Astrocyte (in vitro differentiated cells and primary cell): ENCODE data around the gene TNFSF13. TPM values are rescaled to one million over a fixed set of nuclear protein-coding genes. Genes with fewer than 3 reads are reported as not detected.

Source experiments
- DNase-seq: peaks from one replicate; pipeline ENCODE4 v3.0.0-alpha.2; 2010; ENCODE audit warnings: low read depth
- FAIRE-seq: peaks from 2 replicates; lab custom pipeline; 2011; peaks lifted over from hg19 to GRCh38; lab: Jason Lieb, UNC
- H2AFZ ChIP-seq: 2 replicates; pipeline ENCODE4 v1.6.0; 2012; ENCODE audit warnings: low read depth, low read length, inconsistent platforms
- H3K27ac ChIP-seq: 2 replicates; pipeline ENCODE4 v1.5.1; 2011; ENCODE audit warnings: low read depth, low read length, inconsistent platforms
- H3K27me3 ChIP-seq: 2 replicates; pipeline ENCODE4 v1.6.0; 2011; ENCODE audit warnings: low read length, inconsistent platforms; ENCODE audit not compliant: insufficient read depth
- H3K36me3 ChIP-seq: 2 replicates; pipeline ENCODE4 v1.5.1; 2011; ENCODE audit warnings: low read length, inconsistent platforms; ENCODE audit not compliant: insufficient read depth
- H3K4me1 ChIP-seq: 2 replicates; pipeline ENCODE4 v1.5.1; 2011; ENCODE audit warnings: low read length, inconsistent platforms; ENCODE audit not compliant: insufficient read depth
- H3K4me2 ChIP-seq: 2 replicates; pipeline ENCODE4 v1.6.0; 2012; ENCODE audit warnings: low read length, inconsistent platforms
- H3K4me3 ChIP-seq: 2 replicates; pipeline ENCODE4 v1.5.1; 2011; ENCODE audit warnings: low read depth, mild to moderate bottlenecking, low read length, inconsistent platforms; ENCODE audit not compliant: insufficient read depth
- H3K79me2 ChIP-seq: 2 replicates; pipeline ENCODE4 v1.6.0; 2012; ENCODE audit warnings: mild to moderate bottlenecking, low read length, inconsistent platforms; ENCODE audit not compliant: insufficient read depth
- H3K9ac ChIP-seq: 2 replicates; pipeline ENCODE4 v1.6.0; 2012; ENCODE audit warnings: mild to moderate bottlenecking, low read length, inconsistent platforms
- H3K9me3 ChIP-seq: 2 replicates; pipeline ENCODE4 v1.5.1; 2012; ENCODE audit warnings: low read depth, mild to moderate bottlenecking, low read length, inconsistent platforms; ENCODE audit not compliant: insufficient read depth
- H4K20me1 ChIP-seq: 2 replicates; pipeline ENCODE4 v1.6.0; 2012; ENCODE audit warnings: low read length, inconsistent platforms; ENCODE audit not compliant: insufficient read depth
- H3K27ac Mint-ChIP-seq: one replicate; pipeline ENCODE4 v1.8.0; 2021; ENCODE audit warnings: mild to moderate bottlenecking, mixed read lengths; ENCODE audit not compliant: unreplicated experiment
- H3K27me3 Mint-ChIP-seq: one replicate; pipeline ENCODE4 v1.8.0; 2021; ENCODE audit warnings: low read depth, mixed read lengths; ENCODE audit not compliant: unreplicated experiment
- H3K36me3 Mint-ChIP-seq: one replicate; pipeline ENCODE4 v1.8.0; 2021; ENCODE audit warnings: low read depth, mixed read lengths; ENCODE audit not compliant: unreplicated experiment
- H3K4me1 Mint-ChIP-seq: one replicate; pipeline ENCODE4 v1.8.0; 2021; ENCODE audit warnings: low read depth, mixed read lengths; ENCODE audit not compliant: unreplicated experiment
- H3K4me3 Mint-ChIP-seq: one replicate; pipeline ENCODE4 v1.8.0; 2021; ENCODE audit warnings: mild to moderate bottlenecking, moderate library complexity, mixed read lengths; ENCODE audit not compliant: unreplicated experiment
- H3K9me3 Mint-ChIP-seq: one replicate; pipeline ENCODE4 v1.8.0; 2021; ENCODE audit warnings: mild to moderate bottlenecking, mixed read lengths; ENCODE audit not compliant: unreplicated experiment
- EZH2 ChIP-seq: IDR thresholded peaks from 2 replicates; pipeline ENCODE4 v1.6.1; 2012; ENCODE audit warnings: mild to moderate bottlenecking, low read length, inconsistent platforms; ENCODE audit not compliant: insufficient read depth
- total RNA-seq: library from RNA; stranded (reverse); gene quantifications from 2 replicates; pipeline ENCODE4 v1.2.1, GENCODE V29; 2021
- TF ChIP-seq, protein P1 (sequence below): IDR thresholded peaks from 2 replicates; pipeline ENCODE4 v1.5.1; 2011; ENCODE audit warnings: low read depth, mild to moderate bottlenecking, inconsistent platforms, low read length, moderate library complexity; ENCODE audit not compliant: insufficient read depth

Gene TNFSF13
- total RNA-seq, 1 donor from 2014 or later, result 0.93 TPM

GRCh38 chr17:7512824-7513540, 45.6 kb upstream of the TNFSF13 start:
- H2AFZ ChIP-seq, result no peak overlapping the region
- H3K36me3 ChIP-seq, result peaks cover 30% of the 10 kb centered on the region
- H3K27me3 Mint-ChIP-seq, result no peaks in the 10 kb centered on the region
- no peak overlapping the region for H3K4me2 ChIP-seq
- no peak for DNase-seq
- peaks cover 31% of the 10 kb centered on the region for H4K20me1 ChIP-seq
- TF ChIP-seq, protein P1, sequence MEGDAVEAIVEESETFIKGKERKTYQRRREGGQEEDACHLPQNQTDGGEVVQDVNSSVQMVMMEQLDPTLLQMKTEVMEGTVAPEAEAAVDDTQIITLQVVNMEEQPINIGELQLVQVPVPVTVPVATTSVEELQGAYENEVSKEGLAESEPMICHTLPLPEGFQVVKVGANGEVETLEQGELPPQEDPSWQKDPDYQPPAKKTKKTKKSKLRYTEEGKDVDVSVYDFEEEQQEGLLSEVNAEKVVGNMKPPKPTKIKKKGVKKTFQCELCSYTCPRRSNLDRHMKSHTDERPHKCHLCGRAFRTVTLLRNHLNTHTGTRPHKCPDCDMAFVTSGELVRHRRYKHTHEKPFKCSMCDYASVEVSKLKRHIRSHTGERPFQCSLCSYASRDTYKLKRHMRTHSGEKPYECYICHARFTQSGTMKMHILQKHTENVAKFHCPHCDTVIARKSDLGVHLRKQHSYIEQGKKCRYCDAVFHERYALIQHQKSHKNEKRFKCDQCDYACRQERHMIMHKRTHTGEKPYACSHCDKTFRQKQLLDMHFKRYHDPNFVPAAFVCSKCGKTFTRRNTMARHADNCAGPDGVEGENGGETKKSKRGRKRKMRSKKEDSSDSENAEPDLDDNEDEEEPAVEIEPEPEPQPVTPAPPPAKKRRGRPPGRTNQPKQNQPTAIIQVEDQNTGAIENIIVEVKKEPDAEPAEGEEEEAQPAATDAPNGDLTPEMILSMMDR, result no peak
- no peak for TF ChIP-seq EZH2
- no peak overlapping the region for H3K4me3 ChIP-seq
- no peaks in the 10 kb centered on the region for H3K9me3 ChIP-seq
- H3K9ac ChIP-seq, result no peak overlapping the region
- FAIRE-seq, result no peak
- H3K27me3 ChIP-seq, result no peaks in the 10 kb centered on the region
- no peaks in the 10 kb centered on the region for H3K9me3 Mint-ChIP-seq
- no peak overlapping the region for H3K27ac ChIP-seq
- no peak overlapping the region for H3K4me3 Mint-ChIP-seq
- no peaks in the 10 kb centered on the region for H3K4me1 ChIP-seq
- H3K79me2 ChIP-seq, result peaks cover 2% of the 10 kb centered on the region
- no peak overlapping the region for H3K27ac Mint-ChIP-seq
- H3K4me1 Mint-ChIP-seq, result peaks cover 1% of the 10 kb centered on the region
- H3K36me3 Mint-ChIP-seq, result peaks cover 18% of the 10 kb centered on the region

GRCh38 chr17:7513850-7514419, 44.6 kb upstream of the TNFSF13 start:
- H3K27ac ChIP-seq, result no peak overlapping the region
- no peaks in the 10 kb centered on the region for H3K79me2 ChIP-seq
- DNase-seq, result no peak
- peaks cover 28% of the 10 kb centered on the region for H4K20me1 ChIP-seq
- FAIRE-seq, result no peak
- Mint-ChIP-seq H3K27ac (no peak overlapping the region), H3K27me3 (no peaks in the 10 kb centered on the region), H3K9me3 (no peaks in the 10 kb centered on the region), H3K4me1 (peaks cover 1% of the 10 kb centered on the region), H3K36me3 (peaks cover 16% of the 10 kb centered on the region), H3K4me3 (no peak overlapping the region)
- H2AFZ ChIP-seq, result no peak overlapping the region
- H3K4me1 ChIP-seq, result no peaks in the 10 kb centered on the region
- no peak overlapping the region for H3K9ac ChIP-seq
- H3K36me3 ChIP-seq, result peaks cover 27% of the 10 kb centered on the region
- H3K9me3 ChIP-seq, result no peaks in the 10 kb centered on the region
- H3K4me2 ChIP-seq, result no peak overlapping the region
- no peak overlapping the region for H3K4me3 ChIP-seq
- TF ChIP-seq EZH2, result no peak
- TF ChIP-seq, protein P1, result no peak
- H3K27me3 ChIP-seq, result no peaks in the 10 kb centered on the region
